ENCODE measurements around the gene STX8.

- no peak for TF ChIP-seq POLR2AphosphoS5 (IDR thresholded peaks at IDR 0.05; ENCODE audit: low read depth, low read length)
- no peak for TF ChIP-seq POLR2A (IDR thresholded peaks at IDR 0.05; ENCODE audit: low read depth, low read length)
- TF ChIP-seq TAF1 (IDR thresholded peaks at IDR 0.05; ENCODE audit: borderline replicate concordance, low read depth, low read length): no peak
These were observed 1.1 kb upstream of the STX8 start, which contains the start of gene CFAP52 for GRCh38 chr17:9576521-9577372.

Measured in GM12892 (cell line).